Astrocyte (in vitro differentiated cells and primary cell): ENCODE results near the gene NRG2. TPM values are rescaled to one million over a fixed set of nuclear protein-coding genes. Genes with fewer than 3 reads are reported as not detected.

ENCODE experiments used
- DNase-seq: peaks from one replicate; pipeline ENCODE4 v3.0.0-alpha.2; 2010; ENCODE audit warnings: low read depth
- FAIRE-seq: peaks from 2 replicates; lab custom pipeline; 2011; peaks lifted over from hg19 to GRCh38; lab: Jason Lieb, UNC
- H2AFZ ChIP-seq: 2 replicates; pipeline ENCODE4 v1.6.0; 2012; ENCODE audit warnings: low read depth, low read length, inconsistent platforms
- H3K27ac ChIP-seq: 2 replicates; pipeline ENCODE4 v1.5.1; 2011; ENCODE audit warnings: low read depth, low read length, inconsistent platforms
- H3K27me3 ChIP-seq: 2 replicates; pipeline ENCODE4 v1.6.0; 2011; ENCODE audit warnings: low read length, inconsistent platforms; ENCODE audit not compliant: insufficient read depth
- H3K36me3 ChIP-seq: 2 replicates; pipeline ENCODE4 v1.5.1; 2011; ENCODE audit warnings: low read length, inconsistent platforms; ENCODE audit not compliant: insufficient read depth
- H3K4me1 ChIP-seq: 2 replicates; pipeline ENCODE4 v1.5.1; 2011; ENCODE audit warnings: low read length, inconsistent platforms; ENCODE audit not compliant: insufficient read depth
- H3K4me2 ChIP-seq: 2 replicates; pipeline ENCODE4 v1.6.0; 2012; ENCODE audit warnings: low read length, inconsistent platforms
- H3K4me3 ChIP-seq: 2 replicates; pipeline ENCODE4 v1.5.1; 2011; ENCODE audit warnings: low read depth, mild to moderate bottlenecking, low read length, inconsistent platforms; ENCODE audit not compliant: insufficient read depth
- H3K79me2 ChIP-seq: 2 replicates; pipeline ENCODE4 v1.6.0; 2012; ENCODE audit warnings: mild to moderate bottlenecking, low read length, inconsistent platforms; ENCODE audit not compliant: insufficient read depth
- H3K9ac ChIP-seq: 2 replicates; pipeline ENCODE4 v1.6.0; 2012; ENCODE audit warnings: mild to moderate bottlenecking, low read length, inconsistent platforms
- H3K9me3 ChIP-seq: 2 replicates; pipeline ENCODE4 v1.5.1; 2012; ENCODE audit warnings: low read depth, mild to moderate bottlenecking, low read length, inconsistent platforms; ENCODE audit not compliant: insufficient read depth
- H4K20me1 ChIP-seq: 2 replicates; pipeline ENCODE4 v1.6.0; 2012; ENCODE audit warnings: low read length, inconsistent platforms; ENCODE audit not compliant: insufficient read depth
- H3K27ac Mint-ChIP-seq: one replicate; pipeline ENCODE4 v1.8.0; 2021; ENCODE audit warnings: mild to moderate bottlenecking, mixed read lengths; ENCODE audit not compliant: unreplicated experiment
- H3K27me3 Mint-ChIP-seq: one replicate; pipeline ENCODE4 v1.8.0; 2021; ENCODE audit warnings: low read depth, mixed read lengths; ENCODE audit not compliant: unreplicated experiment
- H3K36me3 Mint-ChIP-seq: one replicate; pipeline ENCODE4 v1.8.0; 2021; ENCODE audit warnings: low read depth, mixed read lengths; ENCODE audit not compliant: unreplicated experiment
- H3K4me1 Mint-ChIP-seq: one replicate; pipeline ENCODE4 v1.8.0; 2021; ENCODE audit warnings: low read depth, mixed read lengths; ENCODE audit not compliant: unreplicated experiment
- H3K4me3 Mint-ChIP-seq: one replicate; pipeline ENCODE4 v1.8.0; 2021; ENCODE audit warnings: mild to moderate bottlenecking, moderate library complexity, mixed read lengths; ENCODE audit not compliant: unreplicated experiment
- H3K9me3 Mint-ChIP-seq: one replicate; pipeline ENCODE4 v1.8.0; 2021; ENCODE audit warnings: mild to moderate bottlenecking, mixed read lengths; ENCODE audit not compliant: unreplicated experiment
- EZH2 ChIP-seq: IDR thresholded peaks from 2 replicates; pipeline ENCODE4 v1.6.1; 2012; ENCODE audit warnings: mild to moderate bottlenecking, low read length, inconsistent platforms; ENCODE audit not compliant: insufficient read depth
- total RNA-seq: library from RNA; stranded (reverse); gene quantifications from 2 replicates; pipeline ENCODE4 v1.2.1, GENCODE V29; 2021
- TF ChIP-seq, protein P1 (sequence below): IDR thresholded peaks from 2 replicates; pipeline ENCODE4 v1.5.1; 2011; ENCODE audit warnings: low read depth, mild to moderate bottlenecking, inconsistent platforms, low read length, moderate library complexity; ENCODE audit not compliant: insufficient read depth

The NRG2 gene
- total RNA-seq, 1 donor from 2014 or later = 0.54 TPM

DNA sequence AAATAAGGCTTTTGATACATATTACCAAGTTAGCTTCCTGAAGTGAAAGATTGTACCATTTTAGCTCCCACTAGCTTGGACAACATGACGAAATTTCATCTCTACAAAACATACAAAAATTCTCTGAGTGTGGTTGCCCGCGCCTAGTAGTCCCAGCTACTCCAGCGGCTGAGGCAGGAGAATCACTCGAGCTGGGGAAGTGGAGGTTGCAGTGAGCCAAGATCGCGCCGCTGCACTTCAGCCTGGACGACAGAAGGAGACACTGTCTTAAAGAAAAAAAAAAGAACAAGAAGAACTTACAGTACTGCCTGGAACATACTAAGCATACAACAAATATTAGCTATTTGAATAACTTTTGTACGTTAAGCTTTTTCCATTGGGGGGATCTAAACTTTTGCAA, 29.7 kb upstream of the NRG2 start:
- no peak overlapping the region for H3K4me3 ChIP-seq
- no peaks in the 10 kb centered on the region for H3K4me1 Mint-ChIP-seq

DNA sequence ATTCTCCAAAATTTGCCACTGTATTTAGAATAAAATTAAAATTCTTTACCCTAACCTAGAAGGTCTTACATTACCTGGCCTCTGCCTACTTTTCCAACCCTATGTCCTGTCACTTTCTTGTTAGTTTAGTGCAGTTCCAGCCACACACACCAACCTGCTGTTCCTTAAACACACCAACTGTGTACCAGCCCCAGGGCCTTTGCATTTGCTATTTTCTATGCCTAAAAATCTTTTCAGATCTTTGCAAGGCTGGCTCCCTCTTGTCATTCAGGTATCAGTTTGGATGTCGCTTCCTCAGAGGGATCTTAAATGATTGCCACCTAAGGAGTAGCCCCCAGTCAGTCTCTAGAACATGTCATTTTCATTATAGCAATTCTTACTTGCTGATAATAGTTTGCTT, 17.7 kb upstream of the NRG2 start:
- Mint-ChIP-seq H3K4me3 (no peak overlapping the region), H3K27ac (no peak overlapping the region), H3K27me3 (peaks cover 29% of the 10 kb centered on the region), H3K36me3 (no peaks in the 10 kb centered on the region), H3K4me1 (no peaks in the 10 kb centered on the region), H3K9me3 (no peaks in the 10 kb centered on the region)
- no peak for FAIRE-seq
- Histone ChIP-seq H3K4me2 (no peak overlapping the region), H4K20me1 (no peaks in the 10 kb centered on the region), H3K36me3 (no peaks in the 10 kb centered on the region), H3K9me3 (no peaks in the 10 kb centered on the region), H3K9ac (no peak overlapping the region), H3K4me1 (no peaks in the 10 kb centered on the region), H3K27ac (no peak overlapping the region), H3K27me3 (peaks cover 53% of the 10 kb centered on the region), H2AFZ (no peak overlapping the region), H3K4me3 (no peak overlapping the region), H3K79me2 (no peaks in the 10 kb centered on the region)
- TF ChIP-seq, protein P1, sequence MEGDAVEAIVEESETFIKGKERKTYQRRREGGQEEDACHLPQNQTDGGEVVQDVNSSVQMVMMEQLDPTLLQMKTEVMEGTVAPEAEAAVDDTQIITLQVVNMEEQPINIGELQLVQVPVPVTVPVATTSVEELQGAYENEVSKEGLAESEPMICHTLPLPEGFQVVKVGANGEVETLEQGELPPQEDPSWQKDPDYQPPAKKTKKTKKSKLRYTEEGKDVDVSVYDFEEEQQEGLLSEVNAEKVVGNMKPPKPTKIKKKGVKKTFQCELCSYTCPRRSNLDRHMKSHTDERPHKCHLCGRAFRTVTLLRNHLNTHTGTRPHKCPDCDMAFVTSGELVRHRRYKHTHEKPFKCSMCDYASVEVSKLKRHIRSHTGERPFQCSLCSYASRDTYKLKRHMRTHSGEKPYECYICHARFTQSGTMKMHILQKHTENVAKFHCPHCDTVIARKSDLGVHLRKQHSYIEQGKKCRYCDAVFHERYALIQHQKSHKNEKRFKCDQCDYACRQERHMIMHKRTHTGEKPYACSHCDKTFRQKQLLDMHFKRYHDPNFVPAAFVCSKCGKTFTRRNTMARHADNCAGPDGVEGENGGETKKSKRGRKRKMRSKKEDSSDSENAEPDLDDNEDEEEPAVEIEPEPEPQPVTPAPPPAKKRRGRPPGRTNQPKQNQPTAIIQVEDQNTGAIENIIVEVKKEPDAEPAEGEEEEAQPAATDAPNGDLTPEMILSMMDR = no peak
- TF ChIP-seq EZH2 = no peak
- no peak for DNase-seq

More for the DNA sequence above, 29.7 kb upstream of the NRG2 start:
- TF ChIP-seq EZH2 = no peak
- TF ChIP-seq, protein P1 = no peak
- no peak overlapping the region for H3K27ac Mint-ChIP-seq
- DNase-seq (no peak), FAIRE-seq (no peak)
- H3K36me3 ChIP-seq = no peaks in the 10 kb centered on the region
- no peaks in the 10 kb centered on the region for H3K9me3 ChIP-seq
- no peaks in the 10 kb centered on the region for H3K79me2 ChIP-seq
- no peaks in the 10 kb centered on the region for H3K4me1 ChIP-seq
- no peak overlapping the region for H3K27ac ChIP-seq
- no peak overlapping the region for H3K4me3 Mint-ChIP-seq
- no peak overlapping the region for H3K4me2 ChIP-seq
- H3K9ac ChIP-seq = no peak overlapping the region
- H2AFZ ChIP-seq = no peak overlapping the region
- H3K27me3 Mint-ChIP-seq = peaks cover 37% of the 10 kb centered on the region
- no peaks in the 10 kb centered on the region for H3K9me3 Mint-ChIP-seq
- H3K27me3 ChIP-seq = peaks cover 34% of the 10 kb centered on the region
- H3K36me3 Mint-ChIP-seq = no peaks in the 10 kb centered on the region
- H4K20me1 ChIP-seq = no peaks in the 10 kb centered on the region

DNA sequence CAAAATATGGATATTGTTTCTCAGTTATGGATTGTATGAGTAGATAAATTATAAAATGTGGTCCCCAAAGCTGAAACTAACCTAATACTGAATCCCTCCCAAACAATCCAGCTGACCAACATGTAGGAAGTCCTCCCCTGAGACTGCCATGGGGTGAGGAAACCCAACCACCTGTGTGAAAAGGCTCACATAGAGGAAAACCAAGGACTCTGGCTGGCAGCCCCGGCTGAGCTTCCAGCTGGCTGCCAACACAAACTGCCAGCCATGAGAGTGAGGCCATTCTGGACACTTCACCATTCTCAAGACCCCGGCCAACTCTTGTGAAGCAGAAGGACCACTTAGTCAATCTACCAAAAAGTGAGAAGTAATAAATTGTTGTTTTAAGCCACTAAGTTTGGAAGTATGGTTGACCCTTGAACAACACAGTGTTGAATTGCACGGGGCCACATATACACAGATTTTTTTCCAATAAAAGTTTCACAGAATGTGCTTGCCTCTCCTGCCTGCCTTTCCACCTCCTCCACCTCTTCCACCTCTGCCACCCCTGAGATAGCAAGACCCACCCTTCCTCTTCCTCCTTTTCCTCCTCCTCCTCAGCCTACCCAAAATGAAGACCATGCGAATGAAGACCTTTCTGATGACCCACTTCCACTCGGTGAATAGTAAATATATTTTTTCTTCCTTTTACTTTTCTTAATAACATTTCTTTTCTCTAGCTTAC, 15.3 kb upstream of the NRG2 start:
- H3K27ac Mint-ChIP-seq = no peak overlapping the region
- H3K79me2 ChIP-seq = no peaks in the 10 kb centered on the region
- no peak overlapping the region for H3K27ac ChIP-seq
- no peaks in the 10 kb centered on the region for H3K4me1 Mint-ChIP-seq
- no peak overlapping the region for H3K4me2 ChIP-seq
- no peak for DNase-seq
- H3K9ac ChIP-seq = no peak overlapping the region
- no peaks in the 10 kb centered on the region for H3K4me1 ChIP-seq
- no peak for FAIRE-seq
- H2AFZ ChIP-seq = no peak overlapping the region
- no peaks in the 10 kb centered on the region for H3K9me3 ChIP-seq
- no peaks in the 10 kb centered on the region for H3K9me3 Mint-ChIP-seq
- no peak for TF ChIP-seq EZH2
- TF ChIP-seq, protein P1 = no peak
- H3K27me3 Mint-ChIP-seq = peaks cover 21% of the 10 kb centered on the region
- H4K20me1 ChIP-seq = no peaks in the 10 kb centered on the region
- no peak overlapping the region for H3K4me3 Mint-ChIP-seq
- H3K27me3 ChIP-seq = peaks cover 60% of the 10 kb centered on the region
- H3K36me3 ChIP-seq = no peaks in the 10 kb centered on the region
- H3K4me3 ChIP-seq = no peak overlapping the region
- H3K36me3 Mint-ChIP-seq = no peaks in the 10 kb centered on the region
